ENCODE measurements around the gene CHCHD6. TPM values are rescaled to one million over a fixed set of nuclear protein-coding genes. Genes with fewer than 3 reads are reported as not detected.

CHCHD6 gene, protein sequence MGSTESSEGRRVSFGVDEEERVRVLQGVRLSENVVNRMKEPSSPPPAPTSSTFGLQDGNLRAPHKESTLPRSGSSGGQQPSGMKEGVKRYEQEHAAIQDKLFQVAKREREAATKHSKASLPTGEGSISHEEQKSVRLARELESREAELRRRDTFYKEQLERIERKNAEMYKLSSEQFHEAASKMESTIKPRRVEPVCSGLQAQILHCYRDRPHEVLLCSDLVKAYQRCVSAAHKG
- 10 to 100 TPM in 2 of 4 donors, 1 to 10 TPM in 2; 2.0 to 11.5 (median 10.0) TPM for total RNA-seq

- TF ChIP-seq, protein P1, sequence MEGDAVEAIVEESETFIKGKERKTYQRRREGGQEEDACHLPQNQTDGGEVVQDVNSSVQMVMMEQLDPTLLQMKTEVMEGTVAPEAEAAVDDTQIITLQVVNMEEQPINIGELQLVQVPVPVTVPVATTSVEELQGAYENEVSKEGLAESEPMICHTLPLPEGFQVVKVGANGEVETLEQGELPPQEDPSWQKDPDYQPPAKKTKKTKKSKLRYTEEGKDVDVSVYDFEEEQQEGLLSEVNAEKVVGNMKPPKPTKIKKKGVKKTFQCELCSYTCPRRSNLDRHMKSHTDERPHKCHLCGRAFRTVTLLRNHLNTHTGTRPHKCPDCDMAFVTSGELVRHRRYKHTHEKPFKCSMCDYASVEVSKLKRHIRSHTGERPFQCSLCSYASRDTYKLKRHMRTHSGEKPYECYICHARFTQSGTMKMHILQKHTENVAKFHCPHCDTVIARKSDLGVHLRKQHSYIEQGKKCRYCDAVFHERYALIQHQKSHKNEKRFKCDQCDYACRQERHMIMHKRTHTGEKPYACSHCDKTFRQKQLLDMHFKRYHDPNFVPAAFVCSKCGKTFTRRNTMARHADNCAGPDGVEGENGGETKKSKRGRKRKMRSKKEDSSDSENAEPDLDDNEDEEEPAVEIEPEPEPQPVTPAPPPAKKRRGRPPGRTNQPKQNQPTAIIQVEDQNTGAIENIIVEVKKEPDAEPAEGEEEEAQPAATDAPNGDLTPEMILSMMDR (IDR thresholded peaks at IDR 0.05; ENCODE audit: low read depth) = no peak
These were observed at the start of gene CHCHD6 for GRCh38 chr3:126703512-126704493. Gene CHCHD6, plus strand, starts transcription at chr3:126704240. Its CDS starts 73 bp downstream, at chr3:126704313.

GRCh38 chr3:126654571-126655383 lies 49.3 kb upstream of the CHCHD6 start, which contains the start of gene TXNRD3:
Gene TXNRD3, minus strand, starts transcription at chr3:126655124.
- TF ChIP-seq, protein P1 (IDR thresholded peaks at IDR 0.05; ENCODE audit: low read depth) = no peak

GRCh38 chr3:126655887-126656286 lies 48.2 kb upstream of the CHCHD6 start:
- TF ChIP-seq, protein P1 (IDR thresholded peaks at IDR 0.05; ENCODE audit: low read depth) = no peak

- TF ChIP-seq, protein P1 (IDR thresholded peaks at IDR 0.05; ENCODE audit: low read depth) = no peak
These were observed 47.5 kb upstream of the CHCHD6 start for GRCh38 chr3:126656371-126657134.

DNA sequence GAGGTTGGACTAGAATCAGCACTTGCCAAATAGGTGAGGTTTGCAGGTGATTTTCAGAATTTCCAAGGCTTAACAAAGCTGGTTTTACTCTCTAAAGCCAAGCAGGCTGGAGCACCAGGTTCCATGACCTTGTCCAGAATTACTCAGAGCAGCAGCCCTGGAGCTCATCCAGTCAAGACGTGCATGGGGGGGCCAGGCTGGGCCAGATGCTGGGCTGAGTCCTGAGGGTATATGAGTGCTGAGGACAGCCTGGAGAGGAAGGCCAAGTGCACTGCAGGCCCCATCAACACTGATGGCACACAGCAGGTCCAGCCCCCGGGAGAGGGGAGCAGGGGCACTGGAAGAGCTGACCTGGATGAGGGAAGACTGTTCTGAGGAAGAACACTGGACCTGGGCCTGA lies 46.1 kb upstream of the CHCHD6 start:
- TF ChIP-seq, protein P1 (IDR thresholded peaks at IDR 0.05; ENCODE audit: low read depth) = no peak

DNA sequence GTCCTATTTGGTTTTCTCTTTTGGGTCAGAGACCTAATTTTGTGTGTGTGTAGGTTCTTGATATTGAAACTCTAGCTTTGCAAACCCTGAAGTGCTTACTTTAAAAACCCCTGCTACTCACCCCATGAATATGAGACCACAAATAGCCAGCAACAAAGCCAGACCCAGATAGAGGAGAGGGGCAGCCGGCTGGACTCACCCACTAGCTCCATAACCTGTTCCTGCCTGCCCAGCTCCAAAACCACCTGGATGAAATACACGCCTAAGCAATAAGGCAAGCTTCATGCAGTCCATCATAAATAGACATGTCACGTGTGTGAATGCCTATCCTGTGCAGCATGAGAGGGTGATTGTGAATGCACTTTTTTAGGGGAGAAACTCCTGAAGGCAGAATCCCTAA lies 45.5 kb upstream of the CHCHD6 start:
- TF ChIP-seq, protein P1 (IDR thresholded peaks at IDR 0.05; ENCODE audit: low read depth) = no peak
